D721Med (cell line): ENCODE data around the gene POT1.

Source experiments
- DNase-seq: peaks from one replicate; pipeline ENCODE4 v3.0.0; 2011; ENCODE audit warnings: low spot score; ENCODE audit not compliant: insufficient read length
- FAIRE-seq: peaks from 2 replicates; lab custom pipeline; 2011; peaks lifted over from hg19 to GRCh38; lab: Jason Lieb, UNC
- TF ChIP-seq, protein P1 (sequence below): IDR thresholded peaks from 2 replicates; pipeline ENCODE4 v1.5.1; 2012; ENCODE audit warnings: mild to moderate bottlenecking, control low read depth; ENCODE audit not compliant: insufficient read depth; ENCODE audit errors: missing control alignments

POT1 gene

DNA sequence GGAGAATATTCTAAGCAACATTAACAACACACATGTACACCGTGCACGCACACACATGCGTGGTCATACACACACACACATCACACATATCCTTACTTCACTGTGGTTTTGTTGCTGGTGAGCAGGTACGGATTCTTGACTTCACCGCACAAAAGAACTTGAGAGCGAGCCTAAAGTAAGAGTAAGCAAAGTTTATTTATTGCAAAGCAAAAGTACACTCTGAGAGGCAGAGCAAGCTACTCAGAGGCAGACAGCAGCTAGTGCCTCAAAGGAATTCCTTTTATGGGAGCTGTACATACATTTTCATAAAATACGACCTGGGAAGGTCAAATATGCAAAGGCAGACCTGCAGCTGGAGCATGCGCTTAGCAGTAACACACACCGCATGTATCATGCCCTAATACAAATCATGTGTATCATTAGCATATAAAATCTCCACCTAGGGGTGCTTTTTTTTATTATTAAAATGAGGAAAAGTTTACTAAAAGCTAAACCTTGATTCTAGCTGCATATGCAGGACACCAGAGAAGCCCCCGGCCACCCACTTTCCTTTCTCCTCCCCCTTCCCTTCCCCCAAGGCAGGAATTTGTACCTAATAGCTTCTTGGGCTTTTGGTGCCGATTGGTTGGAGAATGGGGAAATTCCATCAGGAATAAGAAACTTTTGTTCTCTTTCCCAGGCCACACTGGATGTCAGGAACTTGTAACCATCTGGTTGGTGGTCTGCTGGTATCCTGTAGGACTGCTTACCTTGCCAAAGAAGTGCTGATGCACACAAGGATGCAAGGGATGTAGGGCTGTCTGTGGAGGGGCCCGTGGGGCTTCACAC is 147.5 kb downstream of the POT1 start:
- DNase-seq (no peak), FAIRE-seq (no peak)
- TF ChIP-seq, protein P1, sequence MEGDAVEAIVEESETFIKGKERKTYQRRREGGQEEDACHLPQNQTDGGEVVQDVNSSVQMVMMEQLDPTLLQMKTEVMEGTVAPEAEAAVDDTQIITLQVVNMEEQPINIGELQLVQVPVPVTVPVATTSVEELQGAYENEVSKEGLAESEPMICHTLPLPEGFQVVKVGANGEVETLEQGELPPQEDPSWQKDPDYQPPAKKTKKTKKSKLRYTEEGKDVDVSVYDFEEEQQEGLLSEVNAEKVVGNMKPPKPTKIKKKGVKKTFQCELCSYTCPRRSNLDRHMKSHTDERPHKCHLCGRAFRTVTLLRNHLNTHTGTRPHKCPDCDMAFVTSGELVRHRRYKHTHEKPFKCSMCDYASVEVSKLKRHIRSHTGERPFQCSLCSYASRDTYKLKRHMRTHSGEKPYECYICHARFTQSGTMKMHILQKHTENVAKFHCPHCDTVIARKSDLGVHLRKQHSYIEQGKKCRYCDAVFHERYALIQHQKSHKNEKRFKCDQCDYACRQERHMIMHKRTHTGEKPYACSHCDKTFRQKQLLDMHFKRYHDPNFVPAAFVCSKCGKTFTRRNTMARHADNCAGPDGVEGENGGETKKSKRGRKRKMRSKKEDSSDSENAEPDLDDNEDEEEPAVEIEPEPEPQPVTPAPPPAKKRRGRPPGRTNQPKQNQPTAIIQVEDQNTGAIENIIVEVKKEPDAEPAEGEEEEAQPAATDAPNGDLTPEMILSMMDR: no peak

DNA sequence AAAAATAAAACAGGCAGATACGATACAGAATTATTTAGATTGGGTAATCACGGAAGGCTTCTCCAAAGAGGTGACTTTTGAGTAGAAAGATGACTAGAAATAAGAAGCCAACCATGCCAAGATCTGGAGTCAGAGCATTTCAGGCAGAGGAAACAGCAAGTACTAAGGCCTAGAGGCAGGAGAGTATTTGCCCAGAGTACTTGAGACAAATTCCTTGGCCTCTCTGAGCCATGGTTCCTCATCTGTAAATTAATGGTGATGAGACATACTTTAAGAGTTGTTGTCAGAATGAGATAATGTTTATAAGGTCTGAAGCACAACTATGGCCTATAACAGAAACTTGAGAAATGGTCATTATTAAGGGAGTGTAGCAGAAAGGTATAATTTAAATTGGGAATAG is 148.2 kb downstream of the POT1 start:
- DNase-seq (no peak), FAIRE-seq (no peak)
- TF ChIP-seq, protein P1: no peak

DNA sequence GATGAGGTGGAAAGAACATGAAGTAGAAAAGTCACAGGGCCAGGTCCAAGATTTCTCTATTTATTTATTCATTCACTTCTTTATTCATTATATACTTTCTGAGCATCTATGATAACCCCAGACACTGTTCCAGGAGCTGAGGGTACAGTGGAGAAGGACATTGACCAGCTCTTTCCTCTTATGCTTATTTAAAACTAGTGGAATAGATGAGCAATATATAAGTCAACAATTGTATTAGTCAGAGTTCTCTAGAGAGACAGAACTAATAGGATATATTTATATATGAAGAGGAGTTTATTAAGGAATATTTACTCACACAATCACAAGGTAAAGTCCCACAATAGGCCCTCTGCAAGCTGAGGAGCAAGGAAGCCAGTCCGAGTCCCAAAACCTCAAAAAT is 149.0 kb downstream of the POT1 start:
- TF ChIP-seq, protein P1: no peak
- DNase-seq (no peak), FAIRE-seq (no peak)

DNA sequence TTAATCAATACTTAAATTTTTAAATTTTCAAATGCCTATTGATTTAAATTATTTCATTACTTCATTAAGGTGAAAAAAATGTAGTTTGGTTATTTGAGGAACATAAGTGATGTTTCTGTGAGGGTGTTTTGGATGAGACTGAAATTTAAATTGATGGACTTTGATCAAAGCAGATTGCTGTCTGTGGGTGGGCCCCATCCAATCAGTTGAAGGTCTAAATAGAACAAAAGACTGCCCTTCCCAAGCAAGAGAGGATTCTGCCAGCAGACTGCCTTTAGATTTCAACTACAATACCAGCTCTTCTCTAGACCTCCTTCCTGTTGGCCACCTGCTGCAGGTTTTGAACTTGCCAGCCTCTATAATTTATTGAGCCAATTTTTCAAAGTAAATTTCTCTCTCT is 149.6 kb downstream of the POT1 start:
- DNase-seq (no peak), FAIRE-seq (no peak)
- TF ChIP-seq, protein P1: no peak

DNA sequence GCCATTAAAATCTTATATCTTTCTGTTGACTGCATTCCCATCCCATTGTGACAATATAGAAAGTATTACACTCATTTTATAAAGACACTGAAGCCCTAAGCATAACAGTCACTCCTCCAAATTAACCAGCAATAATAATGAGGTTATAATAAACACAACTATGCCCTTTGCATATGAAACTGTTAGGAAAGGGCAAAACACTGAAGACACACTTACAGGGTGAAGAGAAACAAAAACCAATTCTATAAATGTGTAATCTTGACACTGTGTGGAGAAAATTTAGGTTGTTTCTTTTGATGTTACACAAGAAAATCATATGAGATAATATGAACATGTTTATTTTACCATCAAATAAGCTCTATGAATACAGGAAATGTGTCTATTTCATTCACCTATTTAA is 150.0 kb downstream of the POT1 start:
- no peak for FAIRE-seq
- DNase-seq: no peak
- TF ChIP-seq, protein P1: no peak

DNA sequence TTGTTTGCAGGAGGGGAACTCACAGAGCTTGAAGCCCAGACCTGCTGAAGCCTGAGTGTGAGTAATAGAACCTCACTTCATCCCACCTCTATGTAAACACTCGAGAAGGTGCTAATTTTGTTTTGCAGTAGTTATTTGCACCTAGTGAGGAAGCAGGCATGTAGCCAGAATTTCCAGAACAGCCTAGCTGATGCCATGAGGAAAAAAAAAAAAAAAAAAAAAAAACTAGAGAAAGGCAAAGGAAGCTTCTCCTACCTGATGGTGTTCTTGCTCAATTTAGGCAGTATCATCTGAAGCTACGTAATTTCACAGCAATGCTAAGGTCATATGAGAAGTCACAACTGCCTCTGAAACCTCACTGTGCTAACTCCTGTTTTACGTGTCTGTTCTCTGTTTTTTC is 150.4 kb downstream of the POT1 start:
- DNase-seq (no peak), FAIRE-seq (no peak)
- TF ChIP-seq, protein P1: no peak

DNA sequence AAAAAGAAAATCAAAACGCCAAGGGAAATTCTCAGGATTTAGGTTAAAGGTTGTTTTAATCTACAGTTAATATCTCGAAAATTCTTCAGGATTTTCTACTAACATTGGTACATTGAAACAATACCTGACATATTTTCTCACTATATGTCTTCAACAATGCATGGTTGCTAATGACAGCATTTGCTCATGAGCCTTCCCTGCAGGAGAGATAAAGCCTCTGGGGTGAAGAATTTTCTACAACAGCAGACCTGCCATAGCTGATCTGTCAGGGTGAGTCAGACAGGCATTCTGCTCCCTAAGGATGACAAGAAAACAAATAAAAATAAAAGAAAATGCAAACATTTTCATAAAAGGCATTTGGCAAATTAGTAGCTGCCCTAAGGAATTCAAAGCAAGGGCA is 152.4 kb downstream of the POT1 start:
- TF ChIP-seq, protein P1: no peak
- no peak for DNase-seq
- FAIRE-seq: no peak
